ENCODE data around the gene CTSL. TPM values are rescaled to one million over a fixed set of nuclear protein-coding genes. Genes with fewer than 3 reads are reported as not detected.
A peak's percentile ranks its signal among the peaks of the same experiment; 100 is the strongest.

Gene CTSL
- total RNA-seq (2014; rRNA removed; shearing (Covaris generic)), result 38.6 and 52.7 TPM in 2 replicates

DNA sequence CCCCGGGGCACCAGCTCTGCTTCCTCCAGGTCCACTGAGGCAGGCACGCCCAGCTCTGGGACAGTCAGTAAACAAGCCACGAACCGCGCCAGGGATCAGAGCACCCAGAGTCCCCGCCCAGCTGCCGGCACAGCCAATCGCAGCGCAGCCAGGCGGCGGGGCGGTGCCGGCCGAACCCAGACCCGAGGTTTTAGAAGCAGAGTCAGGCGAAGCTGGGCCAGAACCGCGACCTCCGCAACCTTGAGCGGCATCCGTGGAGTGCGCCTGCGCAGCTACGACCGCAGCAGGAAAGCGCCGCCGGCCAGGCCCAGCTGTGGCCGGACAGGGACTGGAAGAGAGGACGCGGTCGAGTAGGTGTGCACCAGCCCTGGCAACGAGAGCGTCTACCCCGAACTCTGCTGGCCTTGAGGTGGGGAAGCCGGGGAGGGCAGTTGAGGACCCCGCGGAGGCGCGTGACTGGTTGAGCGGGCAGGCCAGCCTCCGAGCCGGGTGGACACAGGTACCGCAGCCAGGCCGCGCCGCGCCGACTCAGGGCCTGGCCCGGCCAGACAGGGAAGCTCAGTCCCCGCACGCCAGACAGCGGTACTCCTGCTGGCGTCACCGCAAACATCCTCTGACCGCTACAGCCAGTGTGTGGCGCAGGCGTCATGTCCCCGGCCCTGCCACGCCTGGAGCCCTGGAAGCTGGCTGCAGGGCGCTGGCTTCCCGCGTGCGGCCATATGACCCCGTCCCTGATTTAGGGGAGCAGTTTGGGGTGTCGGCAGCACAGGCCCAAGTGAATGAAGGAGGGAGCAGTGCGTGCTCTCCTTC, at the start of gene CTSL:
Gene CTSL (plus strand): TSS at position 220 of the 810 bp plus-strand sequence. CDS start 1,485 bp downstream, outside the sequence.
- in situ Hi-C loops (cut with HindIII; ENCODE audit: low sequenced_read_pairs), result no loop called here
- DNase-seq (ENCODE audit: low spot score), result peak; percentile 95

- in situ Hi-C loops (cut with HindIII; ENCODE audit: low sequenced_read_pairs), result no loop called here
- no peak for DNase-seq (ENCODE audit: low spot score)
These were observed 48.7 kb upstream of the CTSL start for GRCh38 chr9:87676976-87677775.

- in situ Hi-C loops (cut with HindIII; ENCODE audit: low sequenced_read_pairs), result no loop called here
- DNase-seq (ENCODE audit: low spot score), result no peak
These were observed 47.9 kb upstream of the CTSL start for GRCh38 chr9:87677776-87678587.

DNA sequence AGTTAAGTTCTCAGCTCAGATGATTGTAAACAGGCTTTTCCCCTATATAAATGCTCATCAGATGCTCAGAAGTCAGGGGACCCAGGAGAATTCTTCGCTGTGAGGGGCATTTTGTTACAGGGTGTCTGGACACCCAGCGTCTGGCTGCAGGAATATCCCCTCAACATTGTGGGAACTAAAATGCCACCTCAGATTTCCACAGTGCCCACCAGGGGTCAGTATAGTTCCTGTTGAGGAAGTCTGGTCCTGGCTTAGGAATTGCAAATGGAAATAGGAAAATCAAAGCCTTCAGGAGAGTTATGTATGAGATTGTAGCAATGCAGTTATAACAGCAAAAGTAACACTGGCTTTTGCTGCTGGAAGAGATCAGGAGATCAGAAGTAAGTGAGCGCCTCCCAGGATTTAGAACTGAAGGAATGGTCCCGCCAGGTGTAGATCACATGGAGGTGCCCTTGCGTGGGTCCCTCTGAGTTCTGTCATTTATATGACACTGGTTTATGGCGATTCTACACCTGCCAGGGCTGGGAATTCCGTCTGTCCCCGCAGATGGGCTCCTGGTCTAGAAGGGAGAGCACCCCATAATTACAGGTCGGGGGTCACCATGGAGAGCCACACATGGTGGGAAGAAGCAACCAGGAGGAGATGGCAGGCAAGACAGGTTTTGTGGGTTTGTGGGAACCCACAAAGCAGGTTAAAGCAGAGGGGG, 47.1 kb upstream of the CTSL start:
- DNase-seq (ENCODE audit: low spot score), result peak; percentile 75
- in situ Hi-C loops (cut with HindIII; ENCODE audit: low sequenced_read_pairs), result no loop called here

- in situ Hi-C loops (cut with HindIII; ENCODE audit: low sequenced_read_pairs), result no loop called here
These were observed 44.5 kb upstream of the CTSL start for GRCh38 chr9:87681271-87682061.

GRCh38 chr9:87682085-87682484, 43.8 kb upstream of the CTSL start:
- no peak for DNase-seq (ENCODE audit: low spot score)
- in situ Hi-C loops (cut with HindIII; ENCODE audit: low sequenced_read_pairs), result no loop called here

More at GRCh38 chr9:87681271-87682061, 44.5 kb upstream of the CTSL start:
- DNase-seq (ENCODE audit: low spot score), result no peak

DNA sequence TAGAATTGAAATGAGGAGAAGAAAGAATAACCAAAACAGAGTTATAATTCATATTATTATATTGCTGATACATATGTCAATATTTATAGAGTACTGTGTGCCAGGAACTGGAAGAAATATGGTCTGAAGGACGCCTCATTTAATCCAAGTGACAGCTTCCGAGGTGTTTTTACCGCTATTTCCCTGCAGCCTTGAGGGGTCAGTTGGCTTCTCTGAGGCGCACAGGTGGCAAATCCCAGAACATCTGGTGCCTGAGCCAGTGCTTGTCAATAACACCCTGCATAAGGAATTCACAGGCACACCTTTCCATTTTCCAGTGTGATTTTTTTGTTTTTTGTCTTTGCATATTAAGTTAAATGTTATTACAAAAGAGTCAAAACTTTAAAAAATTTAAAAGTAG, 43.3 kb upstream of the CTSL start:
- DNase-seq (ENCODE audit: low spot score), result no peak
- in situ Hi-C loops (cut with HindIII; ENCODE audit: low sequenced_read_pairs), result no loop called here

- in situ Hi-C loops (cut with HindIII; ENCODE audit: low sequenced_read_pairs), result no loop called here
These were observed 41.9 kb upstream of the CTSL start for GRCh38 chr9:87683751-87684626.

DNA sequence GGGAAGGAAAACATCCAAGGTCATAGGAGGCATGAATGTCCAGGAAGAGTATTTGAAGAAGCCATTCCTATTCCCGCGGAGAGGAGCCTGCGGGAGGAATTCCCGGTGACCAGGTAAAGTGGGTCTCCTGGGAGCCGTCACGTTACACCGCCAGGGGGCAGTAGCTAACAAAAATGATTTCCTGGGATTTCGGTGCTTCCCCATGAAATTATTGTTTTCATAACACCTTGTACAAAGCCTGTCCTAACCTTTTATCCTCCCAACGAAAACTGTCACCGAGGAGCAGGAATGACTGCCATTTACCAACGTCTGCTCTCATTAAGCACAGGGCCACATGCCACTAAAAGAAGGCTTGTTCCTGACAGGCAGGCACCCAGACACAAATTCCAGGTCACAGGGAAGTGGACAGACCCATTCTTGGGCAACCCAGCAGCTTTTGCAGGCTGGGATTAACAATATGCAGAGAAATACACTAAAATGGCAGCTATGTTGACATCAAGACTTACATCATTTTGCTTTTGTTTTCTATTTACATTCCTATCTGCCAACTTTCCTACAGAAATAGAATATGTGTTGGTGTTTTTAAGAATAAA, 41.2 kb upstream of the CTSL start:
- in situ Hi-C loops (cut with HindIII; ENCODE audit: low sequenced_read_pairs), result no loop called here
- peak; percentile 36 for DNase-seq (ENCODE audit: low spot score)

More at GRCh38 chr9:87683751-87684626, 41.9 kb upstream of the CTSL start:
- DNase-seq (ENCODE audit: low spot score), result no peak

GRCh38 chr9:87685441-87685840, 40.5 kb upstream of the CTSL start:
- in situ Hi-C loops (cut with HindIII; ENCODE audit: low sequenced_read_pairs), result no loop called here

GRCh38 chr9:87685871-87686519, 39.9 kb upstream of the CTSL start:
- DNase-seq (ENCODE audit: low spot score), result no peak
- in situ Hi-C loops (cut with HindIII; ENCODE audit: low sequenced_read_pairs), result no loop called here

More at GRCh38 chr9:87685441-87685840, 40.5 kb upstream of the CTSL start:
- no peak for DNase-seq (ENCODE audit: low spot score)

GRCh38 chr9:87686520-87687090, 39.3 kb upstream of the CTSL start:
- in situ Hi-C loops (cut with HindIII; ENCODE audit: low sequenced_read_pairs), result no loop called here
- no peak for DNase-seq (ENCODE audit: low spot score)

DNA sequence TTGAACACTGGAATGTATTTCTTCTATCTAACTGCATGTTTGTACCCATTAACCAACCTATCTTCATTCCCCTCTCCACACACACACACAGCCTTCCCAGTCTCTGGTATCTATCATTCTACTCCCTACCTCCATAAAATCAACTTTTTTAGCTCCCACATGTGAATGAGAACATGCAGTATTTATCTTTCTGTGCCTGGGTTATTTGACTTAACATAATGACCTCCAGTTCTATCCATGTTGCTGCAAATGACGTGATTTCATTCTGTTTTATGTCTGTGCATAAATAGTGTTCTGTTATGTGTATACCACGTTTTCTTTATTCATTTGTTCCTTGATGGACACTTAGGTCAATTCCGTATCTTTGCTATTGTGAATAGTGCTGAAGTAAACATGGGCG, 38.7 kb upstream of the CTSL start:
- DNase-seq (ENCODE audit: low spot score), result no peak
- in situ Hi-C loops (cut with HindIII; ENCODE audit: low sequenced_read_pairs), result no loop called here

DNA sequence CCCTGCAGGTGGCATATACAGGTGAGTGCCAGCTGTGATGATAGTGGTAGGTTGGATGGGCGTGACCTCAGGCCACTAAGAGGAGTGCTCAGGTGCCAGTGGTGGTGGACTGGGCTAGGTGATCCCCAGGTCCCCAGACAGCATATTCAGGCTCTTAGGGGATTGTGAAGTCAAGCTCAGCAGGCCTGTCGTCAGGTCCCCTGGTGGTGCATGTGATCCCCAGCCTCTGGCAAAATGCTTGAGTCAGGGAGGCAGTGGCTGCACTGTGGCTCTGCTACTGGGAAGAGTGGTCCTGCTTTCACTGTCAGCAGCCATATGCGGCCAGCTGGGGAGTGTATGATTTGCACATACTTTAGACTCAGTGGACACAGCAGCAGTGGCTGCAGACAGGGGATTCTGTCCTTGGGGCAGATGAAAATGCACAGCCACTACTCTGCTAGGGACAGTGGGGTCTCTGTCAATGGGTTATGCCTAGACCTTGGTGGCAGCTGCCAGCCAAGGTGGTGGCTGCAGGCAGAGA, 31.6 kb upstream of the CTSL start:
- in situ Hi-C loops (cut with HindIII; ENCODE audit: low sequenced_read_pairs), result no loop called here

GRCh38 chr9:87695523-87695922, 30.4 kb upstream of the CTSL start:
- in situ Hi-C loops (cut with HindIII; ENCODE audit: low sequenced_read_pairs), result no loop called here
- no peak for DNase-seq (ENCODE audit: low spot score)

More for the DNA sequence above, 31.6 kb upstream of the CTSL start:
- DNase-seq (ENCODE audit: low spot score), result no peak

- in situ Hi-C loops (cut with HindIII; ENCODE audit: low sequenced_read_pairs), result no loop called here
These were observed 29.3 kb upstream of the CTSL start for GRCh38 chr9:87696641-87697040.

More at GRCh38 chr9:87696641-87697040, 29.3 kb upstream of the CTSL start:
- no peak for DNase-seq (ENCODE audit: low spot score)
